HepG2 (cell line): ENCODE data around the gene MAPK6. TPM values are rescaled to one million over a fixed set of nuclear protein-coding genes. Genes with fewer than 3 reads are reported as not detected.

ENCODE experiments used
- ATAC-seq: fragments of 200-7000 bp; cut with Tn5 transposase; 3 replicates; pipeline ENCODE4 v1.9.1; 2020; ENCODE audit warnings: mild to moderate bottlenecking, moderate library complexity
- BruUV-seq: library from RNA; stranded (reverse); fragments of 400-500 nt; replicated peaks from 2 replicates; lab custom pipeline; 2021; lab: Mats Ljungman, UMichigan
- CTCF ChIA-PET: fragments of 300-600 bp; formaldehyde crosslinking; extraction: SDS; loops from one replicate; lab custom pipeline; 2021; ENCODE audit warnings: low total read pairs, inconsistent platforms, low intra/inter-chr PET ratio; lab: Yijun Ruan, JAX
- POLR2A ChIA-PET: fragments of 350-600 bp; sonication (Branson Sonifier 250); formaldehyde crosslinking; loops from one replicate; lab custom pipeline; 2020; ENCODE audit warnings: antibody characterized with exemption, inconsistent platforms; lab: Yijun Ruan, JAX
- DNase-seq: peaks from one replicate; pipeline ENCODE4 v3.0.0-alpha.2; 2015; ENCODE audit warnings: low spot score
- FAIRE-seq: peaks from 3 replicates; lab custom pipeline; 2011; peaks lifted over from hg19 to GRCh38; lab: Jason Lieb, UNC
- H2AFZ ChIP-seq: one replicate; pipeline ENCODE4 v1.6.1; 2011; ENCODE audit warnings: low read length, inconsistent platforms
- H3K27ac ChIP-seq: fragments of 300-600 bp; 3 replicates; pipeline ENCODE4 v1.8.0; 2011; ENCODE audit warnings: mixed run types, mild to moderate bottlenecking, mixed read lengths, low read length, inconsistent platforms; ENCODE audit not compliant: insufficient read depth; ENCODE audit errors: extremely low read length
- H3K27me3 ChIP-seq, 2 experiments: fragments of 200-600 bp in 1 of 2; 2 replicates in 1 of 2; 3 replicates in 1 of 2; pipeline versions ENCODE4 v1.6.0 to v1.8.0; 2011; ENCODE audit warnings: low read length in 2 of 2, mild to moderate bottlenecking in 2 of 2, moderate library complexity in 2 of 2, inconsistent platforms in 1 of 2; ENCODE audit not compliant: insufficient read depth in 2 of 2, control insufficient read depth in 1 of 2
- H3K36me3 ChIP-seq, 2 experiments: fragments of 200-600 bp in 1 of 2; replicated peaks in 1 of 2; 2 replicates in 1 of 2; 3 replicates in 1 of 2; pipeline versions ENCODE4 v1.5.1 to v1.8.0; 2011; ENCODE audit warnings: low read length in 2 of 2, inconsistent platforms in 1 of 2; ENCODE audit not compliant: insufficient read depth in 2 of 2, control insufficient read depth in 1 of 2
- H3K4me1 ChIP-seq: 2 replicates; pipeline ENCODE4 v1.5.1; 2012; ENCODE audit warnings: low read length, inconsistent platforms; ENCODE audit not compliant: insufficient read depth
- H3K4me2 ChIP-seq: 2 replicates; pipeline ENCODE4 v1.6.0; 2011; ENCODE audit warnings: low read depth, low read length, inconsistent platforms
- H3K4me3 ChIP-seq, 3 experiments: fragments of 200-600 bp in 1 of 3; sonication (generic), shearing (Covaris generic) in 1 of 3; replicated peaks in 1 of 3; 2 replicates each; pipeline ENCODE4 v1.5.1; 2011 to 2016; ENCODE audit warnings: low read length in 3 of 3, inconsistent platforms in 2 of 3, low read depth in 2 of 3, mild to moderate bottlenecking in 2 of 3, control low read depth in 1 of 3, mixed read lengths in 1 of 3; ENCODE audit not compliant: insufficient read depth in 1 of 3
- H3K79me2 ChIP-seq: one replicate; pipeline ENCODE4 v1.6.1; 2011; ENCODE audit warnings: low read length, inconsistent platforms; ENCODE audit not compliant: insufficient read depth
- H3K9ac ChIP-seq: 2 replicates; pipeline ENCODE4 v1.6.0; 2011; ENCODE audit warnings: mild to moderate bottlenecking, low read depth, low read length, inconsistent platforms; ENCODE audit not compliant: insufficient read depth
- H3K9me3 ChIP-seq: 2 replicates; pipeline ENCODE4 v1.5.1; 2012; ENCODE audit warnings: mild to moderate bottlenecking, low read length
- H4K20me1 ChIP-seq: 2 replicates; pipeline ENCODE4 v1.6.0; 2011; ENCODE audit warnings: inconsistent platforms, mild to moderate bottlenecking, low read length, moderate library complexity; ENCODE audit not compliant: insufficient read depth
- CBX2 ChIP-seq, 2 experiments: fragments of 200-600 bp in 1 of 2; sonication (generic); formaldehyde crosslinking in 1 of 2; IDR thresholded peaks; 2 replicates each; pipeline versions ENCODE4 v1.7.0 to v1.8.1; 2018 to 2022; ENCODE audit warnings: low read depth in 2 of 2, low read length in 1 of 2, mild to moderate bottlenecking in 1 of 2, missing genetic modification reagents in 1 of 2
- HMG20B ChIP-seq: conservative IDR thresholded peaks from 2 replicates; pipeline ENCODE4 v1.6.1; 2016; ENCODE audit warnings: missing genetic modification reagents, missing compliant biosample characterization
- KMT2A ChIP-seq: sonication (generic); formaldehyde crosslinking; IDR thresholded peaks from 2 replicates; pipeline ENCODE4 v1.4.0; 2020; ENCODE audit warnings: missing genetic modification reagents
- PHF8 ChIP-seq: sonication (generic); formaldehyde crosslinking; IDR thresholded peaks from 2 replicates; pipeline ENCODE4 v1.5.0; 2020; ENCODE audit warnings: missing genetic modification reagents
- SATB2 ChIP-seq: sonication (generic); formaldehyde crosslinking; IDR thresholded peaks from 2 replicates; pipeline ENCODE4 v1.5.0; 2020; ENCODE audit warnings: missing genetic modification reagents
- SP1 ChIP-seq, 2 experiments: fragments of 450-650 bp in 1 of 2; sonication (generic) in 1 of 2; formaldehyde crosslinking in 1 of 2; IDR thresholded peaks; 2 replicates each; pipeline versions ENCODE4 v1.4.0 to v1.6.1; 2016 to 2020; ENCODE audit warnings: missing genetic modification reagents in 1 of 2
- ZNF12 ChIP-seq: sonication (generic); formaldehyde crosslinking; IDR thresholded peaks from 2 replicates; pipeline ENCODE4 v1.5.0; 2020; ENCODE audit warnings: missing genetic modification reagents
- ZNF446 ChIP-seq: sonication (generic); formaldehyde crosslinking; IDR thresholded peaks from 2 replicates; pipeline ENCODE4 v1.5.0; 2020; ENCODE audit warnings: mild to moderate bottlenecking, missing genetic modification reagents
- ZNF460 ChIP-seq: sonication (generic); formaldehyde crosslinking; IDR thresholded peaks from 2 replicates; pipeline ENCODE4 v1.5.1; 2020; ENCODE audit warnings: missing genetic modification reagents, mild to moderate bottlenecking, borderline replicate concordance
- ZNF562 ChIP-seq: sonication (generic); formaldehyde crosslinking; IDR thresholded peaks from 2 replicates; pipeline ENCODE4 v1.8.0; 2022; ENCODE audit warnings: missing genetic modification reagents, borderline replicate concordance
- ZNF598 ChIP-seq: sonication (generic); formaldehyde crosslinking; IDR thresholded peaks from 2 replicates; pipeline ENCODE4 v1.5.1; 2020; ENCODE audit warnings: mild to moderate bottlenecking, missing genetic modification reagents, borderline replicate concordance
- WGBS: methylation state at CpG from one replicate; pipeline ENCODE4 v1.1.6; 2017; ENCODE audit warnings: low lambda C conversion rate; 5-methylcytosine and 5-hydroxymethylcytosine counted together
- in situ Hi-C: cut with HindIII; loops from 2 replicates; pipeline ENCODE4 v1.10.0; 2017; ENCODE audit warnings: low pct_unique_long_range_greater_than_20kb; ENCODE audit not compliant: extremely low pct_ligation_motif_present
- intact Hi-C: fragments of 100-400 bp; cut with micrococcal nuclease; formaldehyde crosslinking; loops from one replicate; pipeline ENCODE4 v1.10.0; 2022; ENCODE audit not compliant: unreplicated experiment
- polyA plus RNA-seq, 8 experiments: library from polyadenylated mRNA; depleted of rRNA in 3 of 8; stranded (reverse) in 7 of 8; unstranded in 1 of 8; fragments of >200 nt; fragmentation: Illumina TruSeq in 4 of 8; extraction: Trizol in 4 of 8; gene quantifications; 2 replicates each; pipeline versions ENCODE4 v1.2.1 to v1.2.3, GENCODE V29; 2011 to 2016; ENCODE audit warnings: low read depth in 4 of 8, missing spikeins in 1 of 8, mixed read lengths in 1 of 8; ENCODE audit not compliant: insufficient read depth in 1 of 8
- total RNA-seq, 5 experiments: library from RNA; depleted of rRNA; stranded (reverse); fragments of >200 nt; fragmentation: Illumina TruSeq; extraction: Trizol; gene quantifications; 2 replicates each; pipeline ENCODE4 v1.2.3, GENCODE V29; 2016; ENCODE audit warnings: low read depth in 1 of 5
- TF ChIP-seq, protein P1 (sequence below): IDR thresholded peaks from 2 replicates; pipeline ENCODE4 v1.6.1; 2012; ENCODE audit warnings: low read depth, low read length, improper control_type of control experiment
- TF ChIP-seq, protein P2 (sequence below): sonication (generic); formaldehyde crosslinking; IDR thresholded peaks from 2 replicates; pipeline ENCODE4 v1.4.0; 2020; ENCODE audit warnings: mild to moderate bottlenecking, missing genetic modification reagents
- TF ChIP-seq, protein P3 (sequence below): sonication (generic); formaldehyde crosslinking; IDR thresholded peaks from 2 replicates; pipeline ENCODE4 v1.4.0; 2020; ENCODE audit warnings: missing genetic modification reagents, borderline replicate concordance

The MAPK6 gene
- total and polyA plus RNA-seq, 2 of the 13 experiments (the other 11 are each of a cell fraction or from before 2014, with no cell fraction given): 89.5 to 99.7 TPM

- Histone ChIP-seq H3K27me3 (no peaks in the 10 kb centered on the region), H3K4me1 (peaks cover 76% of the 10 kb centered on the region), H3K4me2 (peak overlapping the region; percentile 65), H3K9ac (peak overlapping the region; percentile 66), H3K9me3 (no peaks in the 10 kb centered on the region), H4K20me1 (no peaks in the 10 kb centered on the region), H3K36me3 (no peaks in the 10 kb centered on the region), H2AFZ (no peak overlapping the region), H3K27ac (peak overlapping the region; percentile 78), H3K4me3 (peak overlapping the region; percentile 34 to 45 (median 35); a peak in 5 of 6 replicates), H3K79me2 (no peaks in the 10 kb centered on the region)
- ChIA-PET CTCF (no interaction called here), POLR2A (interaction anchor here (0.7 to 4.6 kb wide), 14 partner anchors 9 to 170 kb away, joined by 3 to 36 read pairs (median 6); partner anchors contain the start of genes LEO1 and MAPK6)
- BruUV-seq: no TSS peak
- 37% methylated on average over 2 of the region's 2 CpGs for WGBS
- intact Hi-C loops: no loop called here
- ATAC-seq: peak; percentile 90
- peak; percentile 97 for DNase-seq
- in situ Hi-C loops: no loop called here
- FAIRE-seq: peak; percentile 95
- TF ChIP-seq KMT2A: no peak
- no peak for TF ChIP-seq ZNF446 (CRISPR knock-in tag)
- no peak for TF ChIP-seq ZNF598 (CRISPR knock-in tag)
- no peak for TF ChIP-seq ZNF12 (CRISPR knock-in tag)
- TF ChIP-seq, protein P1, sequence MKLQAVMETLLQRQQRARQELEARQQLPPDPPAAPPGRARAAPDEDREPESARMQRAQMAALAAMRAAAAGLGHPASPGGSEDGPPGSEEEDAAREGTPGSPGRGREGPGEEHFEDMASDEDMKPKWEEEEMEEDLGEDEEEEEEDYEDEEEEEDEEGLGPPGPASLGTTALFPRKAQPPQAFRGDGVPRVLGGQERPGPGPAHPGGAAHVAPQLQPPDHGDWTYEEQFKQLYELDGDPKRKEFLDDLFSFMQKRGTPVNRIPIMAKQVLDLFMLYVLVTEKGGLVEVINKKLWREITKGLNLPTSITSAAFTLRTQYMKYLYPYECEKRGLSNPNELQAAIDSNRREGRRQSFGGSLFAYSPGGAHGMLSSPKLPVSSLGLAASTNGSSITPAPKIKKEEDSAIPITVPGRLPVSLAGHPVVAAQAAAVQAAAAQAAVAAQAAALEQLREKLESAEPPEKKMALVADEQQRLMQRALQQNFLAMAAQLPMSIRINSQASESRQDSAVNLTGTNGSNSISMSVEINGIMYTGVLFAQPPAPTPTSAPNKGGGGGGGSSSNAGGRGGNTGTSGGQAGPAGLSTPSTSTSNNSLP: no peak
- no peak for TF ChIP-seq PHF8 (CRISPR knock-in tag)
- TF ChIP-seq SP1 (IDR thresholded peaks at IDR 0.05): no peak
- peak; percentile 30; the same call in 1 of the 2 replicates for TF ChIP-seq SP1 (CRISPR knock-in tag; IDR thresholded peaks at IDR 0.05)
- no peak for TF ChIP-seq ZNF562 (CRISPR knock-in tag)
- no peak for TF ChIP-seq SATB2 (CRISPR knock-in tag)
- peak; percentile 52 for TF ChIP-seq HMG20B
- no peak for TF ChIP-seq CBX2 (IDR thresholded peaks at IDR 0.05; ENCODE audit: low read depth, low read length)
- TF ChIP-seq CBX2 (CRISPR knock-in tag; IDR thresholded peaks at IDR 0.05; ENCODE audit: low read depth): no peak
- TF ChIP-seq, protein P2, sequence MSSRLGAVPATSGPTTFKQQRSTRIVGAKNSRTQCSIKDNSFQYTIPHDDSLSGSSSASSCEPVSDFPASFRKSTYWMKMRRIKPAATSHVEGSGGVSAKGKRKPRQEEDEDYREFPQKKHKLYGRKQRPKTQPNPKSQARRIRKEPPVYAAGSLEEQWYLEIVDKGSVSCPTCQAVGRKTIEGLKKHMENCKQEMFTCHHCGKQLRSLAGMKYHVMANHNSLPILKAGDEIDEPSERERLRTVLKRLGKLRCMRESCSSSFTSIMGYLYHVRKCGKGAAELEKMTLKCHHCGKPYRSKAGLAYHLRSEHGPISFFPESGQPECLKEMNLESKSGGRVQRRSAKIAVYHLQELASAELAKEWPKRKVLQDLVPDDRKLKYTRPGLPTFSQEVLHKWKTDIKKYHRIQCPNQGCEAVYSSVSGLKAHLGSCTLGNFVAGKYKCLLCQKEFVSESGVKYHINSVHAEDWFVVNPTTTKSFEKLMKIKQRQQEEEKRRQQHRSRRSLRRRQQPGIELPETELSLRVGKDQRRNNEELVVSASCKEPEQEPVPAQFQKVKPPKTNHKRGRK (CRISPR knock-in tag): no peak
- TF ChIP-seq, protein P3, sequence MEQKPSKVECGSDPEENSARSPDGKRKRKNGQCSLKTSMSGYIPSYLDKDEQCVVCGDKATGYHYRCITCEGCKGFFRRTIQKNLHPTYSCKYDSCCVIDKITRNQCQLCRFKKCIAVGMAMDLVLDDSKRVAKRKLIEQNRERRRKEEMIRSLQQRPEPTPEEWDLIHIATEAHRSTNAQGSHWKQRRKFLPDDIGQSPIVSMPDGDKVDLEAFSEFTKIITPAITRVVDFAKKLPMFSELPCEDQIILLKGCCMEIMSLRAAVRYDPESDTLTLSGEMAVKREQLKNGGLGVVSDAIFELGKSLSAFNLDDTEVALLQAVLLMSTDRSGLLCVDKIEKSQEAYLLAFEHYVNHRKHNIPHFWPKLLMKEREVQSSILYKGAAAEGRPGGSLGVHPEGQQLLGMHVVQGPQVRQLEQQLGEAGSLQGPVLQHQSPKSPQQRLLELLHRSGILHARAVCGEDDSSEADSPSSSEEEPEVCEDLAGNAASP (CRISPR knock-in tag): peak; percentile 86
- TF ChIP-seq ZNF460: no peak
These were observed 10.2 kb upstream of the MAPK6 start for GRCh38 chr15:52008698-52009434.
